Nephron progenitor cell (in vitro differentiated cells): ENCODE measurements around the gene CAMTA1.

ENCODE experiments used
- DNase-seq: peaks from one replicate; pipeline ENCODE4 v3.0.0; 2021
- H3K27ac Mint-ChIP-seq: 2 replicates; pipeline ENCODE4 v1.8.0; 2021; ENCODE audit warnings: mild to moderate bottlenecking, moderate library complexity, mixed read lengths
- H3K27me3 Mint-ChIP-seq: 2 replicates; pipeline ENCODE4 v1.8.0; 2021; ENCODE audit warnings: mild to moderate bottlenecking, low read depth, mixed read lengths; ENCODE audit not compliant: poor library complexity
- H3K36me3 Mint-ChIP-seq: 2 replicates; pipeline ENCODE4 v1.8.0; 2021; ENCODE audit warnings: low read depth, mixed read lengths
- H3K4me1 Mint-ChIP-seq: 2 replicates; pipeline ENCODE4 v1.8.0; 2021; ENCODE audit warnings: mixed read lengths
- H3K4me3 Mint-ChIP-seq: 2 replicates; pipeline ENCODE4 v1.8.0; 2021; ENCODE audit warnings: mild to moderate bottlenecking, moderate library complexity, mixed read lengths
- H3K9me3 Mint-ChIP-seq: 2 replicates; pipeline ENCODE4 v1.8.0; 2021; ENCODE audit warnings: mild to moderate bottlenecking, moderate library complexity, mixed read lengths
- TF ChIP-seq, protein P1 (sequence below): fragments of 200-600 bp; sonication (generic); IDR thresholded peaks from 2 replicates; pipeline ENCODE4 v1.5.0; 2021; ENCODE audit warnings: antibody characterized with exemption

CAMTA1 gene

DNA sequence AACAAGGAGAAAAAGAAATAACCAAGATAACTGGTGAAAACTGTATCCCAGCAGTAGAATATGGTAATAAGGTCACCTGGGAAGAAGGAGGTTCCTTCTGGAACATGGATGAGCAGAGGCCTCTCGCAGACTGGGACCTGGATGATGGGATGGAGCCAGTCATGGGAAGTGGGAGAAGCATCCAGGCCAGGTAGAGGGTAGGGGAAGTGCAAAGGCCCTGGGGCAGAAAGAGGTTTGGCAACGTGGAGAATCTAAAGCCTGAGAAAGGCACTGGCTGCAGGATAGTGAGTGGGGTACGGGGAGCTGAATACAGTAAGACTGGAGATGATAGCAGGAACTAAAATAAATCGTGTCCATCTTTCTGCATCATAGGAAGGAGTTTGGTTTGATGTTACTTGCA is 889.7 kb downstream of the CAMTA1 start:
- Mint-ChIP-seq H3K4me3 (no peak overlapping the region), H3K9me3 (no peaks in the 10 kb centered on the region), H3K36me3 (no peaks in the 10 kb centered on the region), H3K27me3 (peaks cover 24% of the 10 kb centered on the region), H3K27ac (no peak overlapping the region), H3K4me1 (peaks cover 18% of the 10 kb centered on the region)
- no peak for DNase-seq
- TF ChIP-seq, protein P1, sequence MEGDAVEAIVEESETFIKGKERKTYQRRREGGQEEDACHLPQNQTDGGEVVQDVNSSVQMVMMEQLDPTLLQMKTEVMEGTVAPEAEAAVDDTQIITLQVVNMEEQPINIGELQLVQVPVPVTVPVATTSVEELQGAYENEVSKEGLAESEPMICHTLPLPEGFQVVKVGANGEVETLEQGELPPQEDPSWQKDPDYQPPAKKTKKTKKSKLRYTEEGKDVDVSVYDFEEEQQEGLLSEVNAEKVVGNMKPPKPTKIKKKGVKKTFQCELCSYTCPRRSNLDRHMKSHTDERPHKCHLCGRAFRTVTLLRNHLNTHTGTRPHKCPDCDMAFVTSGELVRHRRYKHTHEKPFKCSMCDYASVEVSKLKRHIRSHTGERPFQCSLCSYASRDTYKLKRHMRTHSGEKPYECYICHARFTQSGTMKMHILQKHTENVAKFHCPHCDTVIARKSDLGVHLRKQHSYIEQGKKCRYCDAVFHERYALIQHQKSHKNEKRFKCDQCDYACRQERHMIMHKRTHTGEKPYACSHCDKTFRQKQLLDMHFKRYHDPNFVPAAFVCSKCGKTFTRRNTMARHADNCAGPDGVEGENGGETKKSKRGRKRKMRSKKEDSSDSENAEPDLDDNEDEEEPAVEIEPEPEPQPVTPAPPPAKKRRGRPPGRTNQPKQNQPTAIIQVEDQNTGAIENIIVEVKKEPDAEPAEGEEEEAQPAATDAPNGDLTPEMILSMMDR, result no peak

DNA sequence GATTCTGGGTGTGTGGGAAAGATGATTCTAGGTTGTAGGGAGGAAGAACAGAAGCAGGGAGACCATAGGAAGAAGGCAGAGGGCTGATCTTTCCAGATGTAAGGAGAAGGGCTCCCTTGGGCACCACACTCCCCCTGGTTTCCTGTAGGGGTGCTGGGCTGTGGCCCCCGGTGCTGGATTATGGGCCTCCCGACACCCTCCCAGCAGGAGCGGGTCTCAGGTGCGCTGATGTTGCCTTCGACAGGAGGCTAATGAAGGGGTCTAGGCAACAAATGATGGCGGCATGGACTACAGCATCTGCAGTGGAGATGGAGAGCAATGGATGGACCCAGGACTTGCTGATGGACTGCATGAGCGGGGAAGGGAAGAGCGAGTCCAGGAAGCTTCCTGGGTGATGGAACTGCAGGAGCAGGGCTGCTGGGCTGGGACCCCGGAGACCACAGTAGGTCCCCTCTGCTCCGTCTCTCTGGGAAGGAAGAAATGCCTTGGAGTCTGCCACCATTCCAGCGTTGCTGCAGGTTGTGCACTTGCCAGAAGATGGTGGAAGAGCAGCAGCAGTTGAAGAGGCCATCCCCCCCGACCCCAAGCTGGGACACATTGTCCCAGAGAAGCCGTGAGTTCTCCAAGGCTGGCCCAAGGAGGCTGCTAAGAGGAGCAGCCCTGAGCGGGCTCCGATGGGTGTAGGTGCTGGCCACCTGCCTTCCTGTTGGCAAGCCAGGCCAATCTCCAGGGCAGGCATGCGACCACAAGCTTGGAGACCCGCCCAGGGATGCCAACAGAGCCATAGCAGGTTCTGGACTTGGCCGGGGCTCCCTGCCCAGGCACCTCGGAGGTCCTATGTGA is 890.4 kb downstream of the CAMTA1 start:
- no peaks in the 10 kb centered on the region for H3K36me3 Mint-ChIP-seq
- TF ChIP-seq, protein P1, result no peak
- DNase-seq, result no peak
- no peaks in the 10 kb centered on the region for H3K9me3 Mint-ChIP-seq
- peaks cover 21% of the 10 kb centered on the region for H3K27me3 Mint-ChIP-seq
- no peak overlapping the region for H3K27ac Mint-ChIP-seq
- no peak overlapping the region for H3K4me3 Mint-ChIP-seq
- H3K4me1 Mint-ChIP-seq, result peaks cover 11% of the 10 kb centered on the region

DNA sequence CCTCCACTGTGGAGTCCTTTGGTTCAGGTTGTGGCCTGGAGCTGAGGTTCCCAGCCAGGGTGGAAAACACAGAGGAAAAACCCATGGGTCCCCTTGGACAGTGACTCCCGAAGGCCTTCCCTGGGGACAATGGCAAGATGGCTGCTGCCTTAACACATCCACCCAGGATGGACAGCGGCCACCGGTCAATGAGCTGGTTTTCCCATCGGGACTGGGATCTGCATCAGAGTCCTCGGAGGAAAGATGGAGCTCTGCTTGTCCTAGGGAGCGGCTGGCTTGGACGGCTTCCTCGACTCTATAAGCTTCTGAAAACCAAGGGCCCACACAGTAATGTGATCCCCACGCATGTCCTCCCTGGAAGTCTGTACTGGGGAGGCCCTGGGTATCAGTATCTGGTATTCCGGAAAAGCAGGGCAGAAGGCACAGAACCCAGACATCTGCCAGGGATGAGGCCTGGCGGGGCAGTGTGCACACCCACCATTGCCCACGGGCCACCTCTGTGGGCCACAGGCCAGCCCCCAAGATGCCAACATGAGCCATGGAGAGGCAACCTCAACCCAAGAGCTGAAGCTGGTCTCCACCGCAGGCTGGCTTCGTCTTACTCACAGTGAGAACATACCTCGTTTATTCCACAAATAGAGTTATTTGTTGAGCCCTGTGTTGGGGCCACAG is 891.2 kb downstream of the CAMTA1 start:
- H3K27ac Mint-ChIP-seq, result no peak overlapping the region
- DNase-seq, result no peak
- H3K36me3 Mint-ChIP-seq, result no peaks in the 10 kb centered on the region
- peaks cover 17% of the 10 kb centered on the region for H3K27me3 Mint-ChIP-seq
- TF ChIP-seq, protein P1, result no peak
- peaks cover 5% of the 10 kb centered on the region for H3K4me1 Mint-ChIP-seq
- no peak overlapping the region for H3K4me3 Mint-ChIP-seq
- no peaks in the 10 kb centered on the region for H3K9me3 Mint-ChIP-seq

DNA sequence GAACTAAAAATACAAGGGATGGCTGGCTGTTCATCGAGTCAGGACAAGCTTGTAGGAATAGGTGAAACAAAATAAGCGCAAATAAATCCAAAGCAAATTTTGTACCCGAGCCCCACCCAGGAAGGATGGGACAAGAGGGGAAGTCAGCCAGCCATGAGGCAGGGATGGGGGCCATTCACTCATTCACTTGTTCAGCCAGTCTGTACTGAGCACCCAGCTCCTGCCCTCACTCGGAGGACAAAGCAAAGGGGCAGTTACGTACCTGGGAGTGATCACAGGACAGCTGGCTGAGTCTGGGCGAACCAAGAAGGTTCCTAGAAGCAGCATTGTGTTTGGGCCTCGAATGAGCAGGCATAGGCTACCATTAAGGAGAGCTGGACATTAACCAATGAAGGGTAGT is 891.9 kb downstream of the CAMTA1 start:
- peaks cover under 1% of the 10 kb centered on the region for H3K4me1 Mint-ChIP-seq
- H3K27me3 Mint-ChIP-seq, result peaks cover 17% of the 10 kb centered on the region
- no peak for DNase-seq
- H3K9me3 Mint-ChIP-seq, result no peaks in the 10 kb centered on the region
- H3K4me3 Mint-ChIP-seq, result no peak overlapping the region
- TF ChIP-seq, protein P1, result no peak
- no peaks in the 10 kb centered on the region for H3K36me3 Mint-ChIP-seq
- no peak overlapping the region for H3K27ac Mint-ChIP-seq

DNA sequence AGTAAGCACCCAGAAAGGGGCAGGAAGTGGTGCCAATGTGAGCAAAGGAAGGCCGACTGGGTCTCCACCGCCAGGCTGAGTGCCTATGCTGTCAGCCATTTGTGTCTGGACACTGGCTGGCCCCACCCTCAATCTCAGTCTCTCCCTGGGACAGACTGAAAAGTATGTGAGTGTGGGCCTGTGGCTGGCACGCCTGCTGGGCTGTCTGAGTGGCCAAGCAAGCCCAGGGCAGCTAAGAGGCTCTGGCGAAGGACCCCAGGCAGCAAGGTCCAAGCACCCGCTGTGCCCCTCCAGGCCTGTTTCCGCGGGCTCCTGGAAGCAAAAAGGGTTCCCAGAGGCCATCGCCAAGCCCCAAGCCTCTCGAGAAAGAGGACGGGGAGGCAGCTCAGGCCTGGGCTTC is 892.6 kb downstream of the CAMTA1 start:
- Mint-ChIP-seq H3K9me3 (no peaks in the 10 kb centered on the region), H3K36me3 (no peaks in the 10 kb centered on the region), H3K27me3 (peaks cover 17% of the 10 kb centered on the region), H3K4me3 (no peak overlapping the region), H3K27ac (no peak overlapping the region), H3K4me1 (no peaks in the 10 kb centered on the region)
- TF ChIP-seq, protein P1, result no peak
- DNase-seq, result no peak
